Gastroesophageal sphincter (tissue), 4 donors: ENCODE data around the gene KCNIP3. TPM values are rescaled to one million over a fixed set of nuclear protein-coding genes. Genes with fewer than 3 reads are reported as not detected.

Source experiments
- ATAC-seq: fragments of 150-250 bp; one replicate; pipeline ENCODE4 v1.9.1; 2016; ENCODE audit warnings: mild to moderate bottlenecking, moderate library complexity
- H3K27ac ChIP-seq, 4 donors: fragments of 200-600 bp; sonication (generic) in 3 of 4; 1 replicate in 3 of 4; 2 replicates in 1 of 4; pipeline ENCODE4 v1.5.1; 2016 to 2019
- H3K27me3 ChIP-seq: fragments of 200-600 bp; sonication (generic); one replicate; pipeline ENCODE4 v1.5.1; 2019
- H3K36me3 ChIP-seq, 2 donors: fragments of 200-600 bp; sonication (generic); one replicate each; pipeline ENCODE4 v1.5.1; 2019; ENCODE audit warnings: control low read depth in 1 of 2
- H3K4me1 ChIP-seq, 3 donors: fragments of 200-600 bp; sonication (generic); 1 replicate in 2 of 3; 2 replicates in 1 of 3; pipeline ENCODE4 v1.5.1; 2016 to 2019; ENCODE audit warnings: control low read depth in 2 of 3
- H3K4me3 ChIP-seq, 2 donors: fragments of 200-600 bp; sonication (generic); one replicate each; pipeline ENCODE4 v1.5.1; 2019; ENCODE audit warnings: mild to moderate bottlenecking in 1 of 2, moderate library complexity in 1 of 2
- H3K9me3 ChIP-seq, 3 donors: fragments of 200-600 bp; sonication (generic); one replicate each; pipeline ENCODE4 v1.5.1; 2017 to 2019; ENCODE audit warnings: control low read depth in 2 of 3
- EP300 ChIP-seq: sonication (generic); formaldehyde crosslinking; IDR thresholded peaks from one replicate; pipeline ENCODE4 v1.6.1; 2017; ENCODE audit warnings: antibody characterized with exemption, mild to moderate bottlenecking
- POLR2A ChIP-seq, 2 donors: fragments of 450-650 bp; IDR thresholded peaks; one replicate each; pipeline ENCODE4 v1.6.1; 2017; ENCODE audit warnings: antibody characterized with exemption in 2 of 2, mild to moderate bottlenecking in 2 of 2, moderate library complexity in 1 of 2
- POLR2AphosphoS5 ChIP-seq: sonication (generic); formaldehyde crosslinking; IDR thresholded peaks from one replicate; pipeline ENCODE4 v1.6.1; 2017; ENCODE audit warnings: antibody characterized with exemption
- WGBS, 2 donors: methylation state at CpG; one replicate each; pipeline ENCODE4 v1.1.5; 2018; ENCODE audit warnings: low coverage in 1 of 2; 5-methylcytosine and 5-hydroxymethylcytosine counted together
- total RNA-seq, 4 donors: library from RNA; depleted of rRNA; stranded (reverse); fragments of >200 nt; gene quantifications; one replicate each; pipeline ENCODE4 v1.1.0, GENCODE V29; 2016
- TF ChIP-seq, protein P1 (sequence below), 4 experiments: fragments of 200-600 bp in 2 of 4; fragments of 450-650 bp in 2 of 4; sonication (generic) in 1 of 4; IDR thresholded peaks; one replicate each; pipeline ENCODE4 v1.5.1; 2017 to 2019; ENCODE audit warnings: antibody characterized with exemption in 4 of 4, mild to moderate bottlenecking in 2 of 4, moderate library complexity in 2 of 4

Gene KCNIP3
- total RNA-seq, 4 donors from 2014 or later: 14.4 to 41.4 (median 20.0) TPM

DNA sequence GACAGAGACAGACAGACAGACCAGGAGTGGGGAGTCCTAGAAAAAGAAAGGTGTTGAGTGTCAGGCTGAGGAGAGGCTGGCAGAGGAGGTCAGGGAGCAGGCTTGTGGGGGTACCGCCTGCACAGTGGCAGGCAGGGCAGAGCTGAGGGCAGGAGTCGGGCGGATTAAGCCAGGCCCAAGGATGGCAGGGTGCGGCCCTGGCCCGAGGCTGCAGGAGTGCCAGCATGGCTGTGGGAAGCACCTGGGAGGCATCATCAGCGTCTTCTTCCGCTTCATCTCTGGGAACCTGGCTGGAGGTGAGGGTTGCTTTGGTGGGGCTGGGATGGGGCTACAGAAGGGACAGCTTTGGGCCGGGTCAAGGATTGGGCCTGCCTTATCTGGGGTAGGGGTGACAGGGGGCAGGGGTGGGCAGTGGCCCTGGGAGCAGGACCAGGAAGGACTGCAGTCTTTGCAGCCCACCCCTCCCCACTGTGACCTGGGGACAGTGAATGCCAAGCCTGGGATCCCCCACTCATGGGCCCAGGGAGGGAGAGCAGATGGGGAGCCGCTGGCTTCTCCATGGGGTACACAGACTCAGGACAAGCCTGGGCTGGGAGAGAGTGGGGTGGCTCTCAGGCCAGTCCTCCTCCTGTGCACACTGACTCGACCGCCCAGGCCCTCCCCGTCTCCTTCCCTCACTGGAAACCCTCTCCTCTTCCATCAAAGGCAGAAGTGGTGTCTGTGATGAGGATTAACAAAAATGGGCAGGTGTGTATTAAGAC lies 20.7 kb downstream of the KCNIP3 start:
- Histone ChIP-seq H3K9me3 (no peaks in the 10 kb centered on the region), H3K27me3 (peaks cover 16% of the 10 kb centered on the region), H3K36me3 (no peaks in the 10 kb centered on the region), H3K27ac (no peak overlapping the region), H3K4me3 (no peak overlapping the region), H3K4me1 (no peaks in the 10 kb centered on the region)
- WGBS, 2 donors: 86% methylated on average over 5 of the region's 12 CpGs; no CpG with 5 or more reads in 1 of the 2 donors
- TF ChIP-seq EP300 (no peak), POLR2A (IDR thresholded peaks at IDR 0.05) (no peak), POLR2AphosphoS5 (no peak)
- TF ChIP-seq, protein P1, sequence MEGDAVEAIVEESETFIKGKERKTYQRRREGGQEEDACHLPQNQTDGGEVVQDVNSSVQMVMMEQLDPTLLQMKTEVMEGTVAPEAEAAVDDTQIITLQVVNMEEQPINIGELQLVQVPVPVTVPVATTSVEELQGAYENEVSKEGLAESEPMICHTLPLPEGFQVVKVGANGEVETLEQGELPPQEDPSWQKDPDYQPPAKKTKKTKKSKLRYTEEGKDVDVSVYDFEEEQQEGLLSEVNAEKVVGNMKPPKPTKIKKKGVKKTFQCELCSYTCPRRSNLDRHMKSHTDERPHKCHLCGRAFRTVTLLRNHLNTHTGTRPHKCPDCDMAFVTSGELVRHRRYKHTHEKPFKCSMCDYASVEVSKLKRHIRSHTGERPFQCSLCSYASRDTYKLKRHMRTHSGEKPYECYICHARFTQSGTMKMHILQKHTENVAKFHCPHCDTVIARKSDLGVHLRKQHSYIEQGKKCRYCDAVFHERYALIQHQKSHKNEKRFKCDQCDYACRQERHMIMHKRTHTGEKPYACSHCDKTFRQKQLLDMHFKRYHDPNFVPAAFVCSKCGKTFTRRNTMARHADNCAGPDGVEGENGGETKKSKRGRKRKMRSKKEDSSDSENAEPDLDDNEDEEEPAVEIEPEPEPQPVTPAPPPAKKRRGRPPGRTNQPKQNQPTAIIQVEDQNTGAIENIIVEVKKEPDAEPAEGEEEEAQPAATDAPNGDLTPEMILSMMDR (IDR thresholded peaks at IDR 0.05): no peak
- no peak for ATAC-seq

DNA sequence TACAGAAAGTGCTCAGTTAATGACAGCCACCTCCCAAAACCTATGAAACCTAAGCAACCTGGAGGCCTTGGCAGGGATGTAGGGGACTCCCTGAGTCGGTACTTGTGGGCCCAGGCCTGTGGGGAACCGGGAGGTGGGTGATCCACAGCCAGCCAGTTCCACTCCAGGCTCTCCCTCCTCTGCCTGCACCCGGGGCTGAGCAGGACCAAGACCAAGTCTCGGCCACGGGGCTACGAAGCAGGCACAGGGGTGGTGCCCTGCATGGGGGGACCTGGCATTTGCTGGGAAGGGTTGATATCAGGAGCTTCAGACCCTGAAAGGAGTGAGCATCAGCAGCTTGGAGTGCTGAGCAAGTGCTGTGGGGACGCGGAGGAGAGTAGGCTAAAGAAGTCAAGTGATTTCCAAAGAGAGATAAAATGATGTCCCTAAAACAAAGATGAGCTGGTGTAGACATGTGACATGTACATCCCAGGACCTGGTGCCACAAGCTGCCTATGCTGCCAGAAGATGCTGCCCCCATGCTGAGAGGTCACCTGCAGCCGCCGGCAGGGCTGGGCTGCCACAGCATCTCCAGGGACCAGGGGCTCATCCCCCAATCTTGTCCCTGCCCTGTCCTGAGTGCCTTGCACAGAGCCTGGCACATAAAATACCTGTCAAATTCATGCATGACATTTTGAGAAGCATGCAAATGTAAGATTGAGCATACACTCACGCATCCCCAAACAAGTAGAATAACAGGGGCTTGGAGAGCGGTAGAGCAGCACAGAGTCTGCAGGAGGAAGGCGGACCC lies 21.5 kb downstream of the KCNIP3 start:
- no peak overlapping the region for H3K4me3 ChIP-seq
- no peaks in the 10 kb centered on the region for H3K4me1 ChIP-seq
- peaks cover 8% of the 10 kb centered on the region for H3K27me3 ChIP-seq
- no peak overlapping the region for H3K27ac ChIP-seq
- H3K36me3 ChIP-seq: no peaks in the 10 kb centered on the region
- TF ChIP-seq POLR2A (IDR thresholded peaks at IDR 0.05): no peak
- TF ChIP-seq EP300: no peak
- TF ChIP-seq POLR2AphosphoS5: no peak
- TF ChIP-seq, protein P1 (IDR thresholded peaks at IDR 0.05): no peak
- ATAC-seq: no peak
- no peaks in the 10 kb centered on the region for H3K9me3 ChIP-seq
- 87% methylated on average over 3 of the region's 13 CpGs; no CpG with 5 or more reads in 1 of the 2 donors for WGBS, 2 donors

GRCh38 chr2:95319481-95320343 lies 22.6 kb downstream of the KCNIP3 start:
- Histone ChIP-seq H3K4me3 (no peak overlapping the region), H3K27me3 (peaks cover 5% of the 10 kb centered on the region), H3K4me1 (no peaks in the 10 kb centered on the region), H3K27ac (no peak overlapping the region), H3K9me3 (no peaks in the 10 kb centered on the region), H3K36me3 (no peaks in the 10 kb centered on the region)
- WGBS, 2 donors: 73 to 75% methylated on average over 4 to 8 of the region's 23 CpGs
- TF ChIP-seq POLR2A (IDR thresholded peaks at IDR 0.05): no peak
- no peak for ATAC-seq

DNA sequence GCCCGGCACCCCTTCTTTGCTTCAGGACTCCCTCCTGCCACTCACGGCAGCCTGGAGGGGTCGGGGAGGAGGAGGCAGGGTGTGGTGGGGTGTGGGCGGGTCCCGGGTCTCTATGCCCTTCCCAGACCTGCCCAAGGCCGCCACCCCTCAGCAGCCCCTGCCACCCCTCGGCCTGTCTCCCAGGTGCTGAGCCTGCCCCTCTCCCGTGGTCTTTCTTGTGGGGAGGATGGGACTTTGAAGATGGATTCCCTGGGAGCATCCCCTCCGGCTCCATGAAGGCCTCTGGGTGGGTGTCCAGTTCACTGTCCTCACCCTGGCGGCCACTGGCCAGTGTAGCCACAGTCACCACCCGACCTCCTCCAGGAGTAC lies 23.2 kb downstream of the KCNIP3 start:
- Histone ChIP-seq H3K27ac (no peak overlapping the region), H3K36me3 (no peaks in the 10 kb centered on the region), H3K9me3 (no peaks in the 10 kb centered on the region), H3K27me3 (no peaks in the 10 kb centered on the region), H3K4me3 (no peak overlapping the region), H3K4me1 (no peaks in the 10 kb centered on the region)
- ATAC-seq: no peak
- no peak for TF ChIP-seq POLR2A (IDR thresholded peaks at IDR 0.05)
- TF ChIP-seq POLR2AphosphoS5: no peak
- TF ChIP-seq, protein P1 (IDR thresholded peaks at IDR 0.05): no peak
- TF ChIP-seq EP300: no peak
- no CpG with 5 or more reads among the region's 11 CpGs for WGBS, 2 donors
